Activated CD4-positive, alpha-beta T cell treated with anti-CD3 and anti-CD28 coated beads, Interleukin-2, amount 50 U/mL, for 24 hours (primary cell): Measurements from ENCODE around the gene UNC5C.
"Not testable (repeated sequence)": the region's sequence is repeated elsewhere in the genome, so short reads cannot be mapped to it uniquely, and the experiment has no call there.

ENCODE experiments used
- DNase-seq, 2 donors: peaks; one replicate each; pipeline ENCODE4 v3.0.0-alpha.2; 2020; ENCODE audit warnings: low read depth in 1 of 2, low spot score in 1 of 2

The UNC5C gene

GRCh38 chr4:95183656-95184408, 364.9 kb downstream of the UNC5C start:
- DNase-seq: no peak

GRCh38 chr4:95181996-95182306, 366.8 kb downstream of the UNC5C start:
- no peak for DNase-seq

GRCh38 chr4:95181243-95181995, 367.4 kb downstream of the UNC5C start:
- DNase-seq: no peak

- no peak for DNase-seq
Measured at GRCh38 chr4:95180531-95181242, 368.1 kb downstream of the UNC5C start.

GRCh38 chr4:95178938-95179337, 369.8 kb downstream of the UNC5C start:
- DNase-seq: no peak

GRCh38 chr4:95171377-95171776, 377.4 kb downstream of the UNC5C start:
- DNase-seq: not testable (repeated sequence)

- DNase-seq: no peak
Measured at GRCh38 chr4:95170176-95170575, 378.6 kb downstream of the UNC5C start.

- DNase-seq: no peak
Measured at GRCh38 chr4:95167805-95168204, 381.0 kb downstream of the UNC5C start.

GRCh38 chr4:95165926-95166524, 382.7 kb downstream of the UNC5C start:
- peak in 1 of 2 donors; percentile 32 for DNase-seq

- no peak for DNase-seq
Measured at GRCh38 chr4:95162867-95163266, 385.9 kb downstream of the UNC5C start.

- DNase-seq: no peak
Measured at GRCh38 chr4:95161781-95162469, 386.8 kb downstream of the UNC5C start.

- DNase-seq: no peak
Measured at GRCh38 chr4:95159384-95159783, 389.4 kb downstream of the UNC5C start.

GRCh38 chr4:95158626-95159025, 390.1 kb downstream of the UNC5C start:
- no peak for DNase-seq

GRCh38 chr4:95158045-95158444, 390.7 kb downstream of the UNC5C start:
- no peak for DNase-seq

GRCh38 chr4:95157596-95157995, 391.2 kb downstream of the UNC5C start:
- no peak for DNase-seq

- no peak for DNase-seq
Measured at GRCh38 chr4:95156452-95156765, 392.4 kb downstream of the UNC5C start.

- DNase-seq: no peak
Measured at GRCh38 chr4:95155759-95156451, 392.9 kb downstream of the UNC5C start.

- no peak for DNase-seq
Measured at GRCh38 chr4:95153182-95153581, 395.6 kb downstream of the UNC5C start.

- no peak for DNase-seq
Measured at GRCh38 chr4:95151255-95151654, 397.5 kb downstream of the UNC5C start.

- DNase-seq: no peak
Measured at GRCh38 chr4:95142932-95143331, 405.8 kb downstream of the UNC5C start.

- DNase-seq: no peak
Measured at GRCh38 chr4:95141361-95141760, 407.4 kb downstream of the UNC5C start.
